Urothelium cell line (cell line): ENCODE data around the gene HNRNPL.

Experiments
- DNase-seq: peaks from one replicate; pipeline ENCODE4 v3.0.0; 2011; ENCODE audit warnings: low spot score, mixed read lengths
- FAIRE-seq: peaks from 2 replicates; lab custom pipeline; 2011; peaks lifted over from hg19 to GRCh38; lab: Jason Lieb, UNC

Gene HNRNPL

GRCh38 chr19:38846097-38846496 is 3.7 kb downstream of the HNRNPL start:
- no peak for DNase-seq
- no peak for FAIRE-seq

- no peak for FAIRE-seq
- DNase-seq = no peak
Measured at GRCh38 chr19:38845374-38846024, 4.3 kb downstream of the HNRNPL start.

- DNase-seq = no peak
- FAIRE-seq = no peak
Measured at GRCh38 chr19:38844093-38844686, 5.6 kb downstream of the HNRNPL start.

GRCh38 chr19:38843175-38843758 is 6.5 kb downstream of the HNRNPL start:
- no peak for FAIRE-seq

GRCh38 chr19:38842439-38843174 is 7.2 kb downstream of the HNRNPL start:
- FAIRE-seq = no peak

More at GRCh38 chr19:38843175-38843758, 6.5 kb downstream of the HNRNPL start:
- DNase-seq = no peak

GRCh38 chr19:38841787-38842438 is 7.9 kb downstream of the HNRNPL start:
- FAIRE-seq = no peak
- no peak for DNase-seq

More at GRCh38 chr19:38842439-38843174, 7.2 kb downstream of the HNRNPL start:
- DNase-seq = no peak

- no peak for DNase-seq
- FAIRE-seq = no peak
Measured at GRCh38 chr19:38841180-38841766, 8.5 kb downstream of the HNRNPL start.

GRCh38 chr19:38840583-38840968 is 9.2 kb downstream of the HNRNPL start:
- FAIRE-seq (no peak), DNase-seq (no peak)

GRCh38 chr19:38839816-38840582 is 9.8 kb downstream of the HNRNPL start:
- no peak for DNase-seq
- no peak for FAIRE-seq

- FAIRE-seq (no peak), DNase-seq (no peak)
Measured at GRCh38 chr19:38838986-38839761, 10.6 kb downstream of the HNRNPL start.

- DNase-seq (no peak), FAIRE-seq (no peak)
Measured at GRCh38 chr19:38838208-38838985, 11.4 kb downstream of the HNRNPL start.

- FAIRE-seq (no peak), DNase-seq (no peak)
Measured at GRCh38 chr19:38837656-38838121, 12.1 kb downstream of the HNRNPL start.

GRCh38 chr19:38836983-38837626 is 12.7 kb downstream of the HNRNPL start:
- FAIRE-seq (no peak), DNase-seq (no peak)

GRCh38 chr19:38836159-38836982 is 13.4 kb downstream of the HNRNPL start:
- FAIRE-seq (no peak), DNase-seq (no peak)

- FAIRE-seq (no peak), DNase-seq (no peak)
Measured at GRCh38 chr19:38834590-38834989, 15.2 kb downstream of the HNRNPL start.

GRCh38 chr19:38834104-38834490 is 15.7 kb downstream of the HNRNPL start:
- no peak for FAIRE-seq
- no peak for DNase-seq

- DNase-seq = no peak
- FAIRE-seq = no peak
Measured at GRCh38 chr19:38833092-38833425, 16.7 kb downstream of the HNRNPL start.
